ENCODE results near the gene MED26. TPM values are rescaled to one million over a fixed set of nuclear protein-coding genes. Genes with fewer than 3 reads are reported as not detected.

Gene MED26
- total and polyA plus RNA-seq, 2 of the 13 experiments (the other 11 are each of a cell fraction or from before 2014, with no cell fraction given), result 3.5 to 3.8 TPM

GRCh38 chr19:16628183-16628983 is at the start of gene MED26 (continued):
- TF ChIP-seq ZSCAN12 (CRISPR knock-in tag; IDR thresholded peaks at IDR 0.05) (no peak), TBX2 (CRISPR knock-in tag; IDR thresholded peaks at IDR 0.05; ENCODE audit: borderline replicate concordance) (peak; percentile 82), USF2 (IDR thresholded peaks at IDR 0.05; ENCODE audit: low read depth, low read length) (no peak), USF2 (CRISPR knock-in tag; IDR thresholded peaks at IDR 0.05; ENCODE audit: borderline replicate concordance) (no peak), SPEN (CRISPR knock-in tag; IDR thresholded peaks at IDR 0.05; ENCODE audit: low read depth) (peak; percentile 85), ZNF280B (CRISPR knock-in tag; IDR thresholded peaks at IDR 0.05; ENCODE audit: borderline replicate concordance) (peak; percentile 77; the same call in 1 of the 2 replicates), HNF1B (CRISPR knock-in tag; IDR thresholded peaks at IDR 0.05) (peak; percentile 89), ZNF232 (CRISPR knock-in tag; IDR thresholded peaks at IDR 0.05; ENCODE audit: borderline replicate concordance) (no peak; the same call in 1 of the 2 replicates), NR2F6 (IDR thresholded peaks at IDR 0.05) (no peak; the same call in 1 of the 2 replicates), NR2F6 (CRISPR knock-in tag; IDR thresholded peaks at IDR 0.05) (peak; percentile 45; the same call in 1 of the 2 replicates), PAWR (CRISPR knock-in tag; IDR thresholded peaks at IDR 0.05; ENCODE audit: borderline replicate concordance) (0 out of 2 replicates have a peak, but pooled peaks have one; percentile 54), NFE2L2 (IDR thresholded peaks at IDR 0.05; ENCODE audit: low read length) (no peak), HES4 (CRISPR knock-in tag; IDR thresholded peaks at IDR 0.05; ENCODE audit: borderline replicate concordance) (0 out of 2 replicates have a peak, but pooled peaks have one; percentile 17)
- TF ChIP-seq, protein P1, sequence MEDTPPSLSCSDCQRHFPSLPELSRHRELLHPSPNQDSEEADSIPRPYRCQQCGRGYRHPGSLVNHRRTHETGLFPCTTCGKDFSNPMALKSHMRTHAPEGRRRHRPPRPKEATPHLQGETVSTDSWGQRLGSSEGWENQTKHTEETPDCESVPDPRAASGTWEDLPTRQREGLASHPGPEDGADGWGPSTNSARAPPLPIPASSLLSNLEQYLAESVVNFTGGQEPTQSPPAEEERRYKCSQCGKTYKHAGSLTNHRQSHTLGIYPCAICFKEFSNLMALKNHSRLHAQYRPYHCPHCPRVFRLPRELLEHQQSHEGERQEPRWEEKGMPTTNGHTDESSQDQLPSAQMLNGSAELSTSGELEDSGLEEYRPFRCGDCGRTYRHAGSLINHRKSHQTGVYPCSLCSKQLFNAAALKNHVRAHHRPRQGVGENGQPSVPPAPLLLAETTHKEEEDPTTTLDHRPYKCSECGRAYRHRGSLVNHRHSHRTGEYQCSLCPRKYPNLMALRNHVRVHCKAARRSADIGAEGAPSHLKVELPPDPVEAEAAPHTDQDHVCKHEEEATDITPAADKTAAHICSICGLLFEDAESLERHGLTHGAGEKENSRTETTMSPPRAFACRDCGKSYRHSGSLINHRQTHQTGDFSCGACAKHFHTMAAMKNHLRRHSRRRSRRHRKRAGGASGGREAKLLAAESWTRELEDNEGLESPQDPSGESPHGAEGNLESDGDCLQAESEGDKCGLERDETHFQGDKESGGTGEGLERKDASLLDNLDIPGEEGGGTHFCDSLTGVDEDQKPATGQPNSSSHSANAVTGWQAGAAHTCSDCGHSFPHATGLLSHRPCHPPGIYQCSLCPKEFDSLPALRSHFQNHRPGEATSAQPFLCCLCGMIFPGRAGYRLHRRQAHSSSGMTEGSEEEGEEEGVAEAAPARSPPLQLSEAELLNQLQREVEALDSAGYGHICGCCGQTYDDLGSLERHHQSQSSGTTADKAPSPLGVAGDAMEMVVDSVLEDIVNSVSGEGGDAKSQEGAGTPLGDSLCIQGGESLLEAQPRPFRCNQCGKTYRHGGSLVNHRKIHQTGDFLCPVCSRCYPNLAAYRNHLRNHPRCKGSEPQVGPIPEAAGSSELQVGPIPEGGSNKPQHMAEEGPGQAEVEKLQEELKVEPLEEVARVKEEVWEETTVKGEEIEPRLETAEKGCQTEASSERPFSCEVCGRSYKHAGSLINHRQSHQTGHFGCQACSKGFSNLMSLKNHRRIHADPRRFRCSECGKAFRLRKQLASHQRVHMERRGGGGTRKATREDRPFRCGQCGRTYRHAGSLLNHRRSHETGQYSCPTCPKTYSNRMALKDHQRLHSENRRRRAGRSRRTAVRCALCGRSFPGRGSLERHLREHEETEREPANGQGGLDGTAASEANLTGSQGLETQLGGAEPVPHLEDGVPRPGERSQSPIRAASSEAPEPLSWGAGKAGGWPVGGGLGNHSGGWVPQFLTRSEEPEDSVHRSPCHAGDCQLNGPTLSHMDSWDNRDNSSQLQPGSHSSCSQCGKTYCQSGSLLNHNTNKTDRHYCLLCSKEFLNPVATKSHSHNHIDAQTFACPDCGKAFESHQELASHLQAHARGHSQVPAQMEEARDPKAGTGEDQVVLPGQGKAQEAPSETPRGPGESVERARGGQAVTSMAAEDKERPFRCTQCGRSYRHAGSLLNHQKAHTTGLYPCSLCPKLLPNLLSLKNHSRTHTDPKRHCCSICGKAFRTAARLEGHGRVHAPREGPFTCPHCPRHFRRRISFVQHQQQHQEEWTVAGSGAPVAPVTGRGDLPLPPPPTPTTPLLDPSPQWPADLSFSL (CRISPR knock-in tag; IDR thresholded peaks at IDR 0.05), result no peak
